Midbrain (tissue), 1 donor: ENCODE measurements around the gene ACCSL.
A peak's percentile ranks its signal among the peaks of the same experiment; 100 is the strongest.

Experiments used
- DNase-seq: peaks from one replicate; lab custom pipeline; 2025; lab: John Stamatoyannopoulos, UW

The ACCSL gene

DNA sequence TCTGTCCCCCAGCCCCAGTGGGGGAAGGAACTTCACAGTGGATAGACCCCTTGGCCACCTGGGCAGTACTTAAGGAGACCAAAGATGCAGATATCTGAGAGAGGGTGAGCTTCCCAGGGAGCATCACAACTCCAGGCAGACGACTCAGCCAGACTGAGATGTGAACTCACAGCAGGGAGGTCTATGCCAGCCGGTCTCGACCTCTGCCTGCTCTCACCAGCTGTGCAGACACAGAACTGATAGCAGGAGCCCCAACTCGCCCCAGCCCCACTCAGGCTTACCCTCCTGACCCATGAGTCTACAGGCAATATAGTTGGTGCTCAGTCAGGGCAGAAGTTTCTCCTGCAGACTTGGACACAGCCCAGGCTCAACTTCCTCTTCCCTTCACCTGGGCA is 29.7 kb upstream of the ACCSL start:
- no peak for DNase-seq

DNA sequence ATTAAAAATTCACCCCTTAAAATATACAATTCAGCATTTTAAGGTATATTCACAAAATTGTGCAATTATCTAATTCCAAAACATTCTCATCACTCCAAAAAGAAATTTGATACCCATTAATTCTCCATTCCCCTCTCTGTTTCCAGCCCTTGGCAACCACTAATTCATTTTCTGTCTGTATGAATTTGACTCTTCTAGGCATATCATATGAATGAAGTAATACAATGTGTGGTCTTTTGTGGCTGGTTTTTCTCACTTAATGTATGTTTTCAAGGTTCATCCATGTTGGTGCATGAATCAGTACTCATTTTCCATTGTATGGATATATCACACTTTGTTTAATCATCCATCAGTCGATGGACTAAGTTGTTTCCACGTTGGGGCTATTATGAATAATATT is 29.0 kb upstream of the ACCSL start:
- no peak for DNase-seq

DNA sequence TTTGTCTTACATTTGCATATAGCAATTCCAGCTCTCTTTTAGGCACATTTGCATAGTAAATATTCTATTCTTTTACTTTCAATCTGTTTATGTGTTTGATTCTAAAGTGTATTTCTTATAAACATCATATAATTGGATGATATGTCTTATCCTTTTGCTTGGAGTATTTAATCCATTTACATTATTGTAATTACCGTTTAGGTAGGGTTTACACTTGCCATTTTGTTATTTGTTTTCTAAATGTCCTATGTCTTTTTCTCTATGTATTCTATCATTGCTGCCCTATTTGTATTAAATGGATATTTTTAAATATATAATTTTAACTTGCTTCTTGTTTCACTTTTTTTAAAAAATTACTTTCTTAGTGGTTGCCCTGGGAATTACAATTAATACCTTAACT is 22.8 kb upstream of the ACCSL start:
- no peak for DNase-seq

DNA sequence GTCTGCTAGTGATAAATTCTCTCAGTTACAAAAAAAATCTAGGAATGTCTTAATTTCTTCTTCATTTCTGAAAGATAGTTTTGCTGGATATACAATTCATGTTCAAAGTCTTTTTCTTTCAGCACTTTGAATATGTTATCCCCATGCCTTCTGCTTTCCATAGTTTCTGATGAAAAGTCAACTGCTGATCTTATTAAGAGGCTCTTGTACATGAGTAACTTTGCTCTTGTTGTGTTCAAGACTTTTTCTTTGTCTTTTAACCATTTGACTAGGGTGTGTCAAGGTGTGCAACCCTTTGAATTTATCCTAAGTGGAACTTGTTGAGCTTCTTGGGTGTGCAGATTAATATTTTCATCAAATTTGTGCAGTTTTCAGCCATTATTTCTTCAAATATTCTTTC is 22.1 kb upstream of the ACCSL start:
- DNase-seq, result no peak

DNA sequence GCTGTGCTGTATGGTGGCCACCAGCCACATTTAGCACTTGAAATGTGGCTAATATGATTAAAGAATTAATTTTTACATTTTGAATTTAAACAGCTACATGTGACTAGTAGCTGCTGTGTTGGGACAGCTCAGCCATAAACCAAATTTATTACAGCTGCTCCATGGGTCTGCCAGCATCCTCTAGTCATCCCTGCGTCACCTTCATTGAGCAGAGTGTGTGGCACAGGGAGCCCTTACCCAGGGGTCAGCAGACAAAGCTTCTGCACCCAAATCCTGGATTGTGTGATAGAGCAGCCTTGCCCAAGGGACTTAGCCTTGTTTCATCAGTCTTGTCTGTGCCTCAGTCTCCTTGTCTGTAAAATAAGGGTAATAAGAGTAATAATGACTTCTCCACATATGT is 19.4 kb upstream of the ACCSL start:
- no peak for DNase-seq

DNA sequence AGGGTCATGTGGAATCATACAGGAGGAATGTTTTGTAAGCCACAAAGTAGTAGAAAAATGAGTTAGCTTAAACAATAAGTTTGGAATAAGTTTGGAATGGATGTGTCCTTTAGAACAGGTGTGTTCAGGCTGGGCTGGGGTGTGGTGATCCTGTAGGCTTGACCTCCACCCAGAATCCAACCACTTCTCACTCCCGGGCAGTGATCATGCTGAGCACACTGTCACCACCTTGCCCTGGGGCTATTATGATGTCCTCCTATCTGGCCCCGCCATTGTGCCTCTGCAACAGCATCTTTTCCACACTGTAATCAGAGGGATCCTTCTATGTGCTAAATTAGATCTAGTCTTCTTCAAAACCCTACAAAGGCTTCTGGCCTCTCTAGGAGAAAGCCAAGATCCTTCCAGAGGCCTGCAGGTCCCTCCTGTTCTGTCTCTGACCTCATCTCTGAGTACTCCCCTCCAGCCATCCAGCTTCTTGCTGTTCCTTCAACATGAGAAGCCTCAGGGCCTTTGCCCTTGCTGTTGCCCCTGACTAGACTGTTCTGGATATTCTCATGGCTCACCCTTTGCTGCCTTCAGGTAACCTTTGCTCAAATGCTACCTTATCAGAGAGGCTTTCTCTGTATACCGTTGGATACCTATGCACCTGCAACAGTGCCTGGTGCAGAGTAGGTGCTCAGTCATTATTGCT is 18.8 kb upstream of the ACCSL start:
- DNase-seq, result no peak

DNA sequence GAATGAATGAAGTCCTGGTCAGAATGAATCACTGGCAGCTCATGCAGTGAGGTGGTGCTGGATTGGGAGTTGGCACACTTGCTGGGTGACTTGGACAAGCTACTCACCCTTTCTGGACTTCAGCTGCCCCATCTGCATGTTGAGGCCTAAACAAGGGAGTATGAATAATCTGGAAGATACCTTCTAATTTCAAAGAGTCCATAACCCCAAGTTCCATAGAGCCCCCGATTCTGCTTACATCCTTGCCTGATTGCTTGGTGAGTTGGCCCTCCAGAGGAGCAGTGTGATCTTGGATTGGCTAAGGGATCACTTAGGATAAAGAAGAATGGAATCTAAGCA is 18.3 kb upstream of the ACCSL start:
- DNase-seq, result no peak

DNA sequence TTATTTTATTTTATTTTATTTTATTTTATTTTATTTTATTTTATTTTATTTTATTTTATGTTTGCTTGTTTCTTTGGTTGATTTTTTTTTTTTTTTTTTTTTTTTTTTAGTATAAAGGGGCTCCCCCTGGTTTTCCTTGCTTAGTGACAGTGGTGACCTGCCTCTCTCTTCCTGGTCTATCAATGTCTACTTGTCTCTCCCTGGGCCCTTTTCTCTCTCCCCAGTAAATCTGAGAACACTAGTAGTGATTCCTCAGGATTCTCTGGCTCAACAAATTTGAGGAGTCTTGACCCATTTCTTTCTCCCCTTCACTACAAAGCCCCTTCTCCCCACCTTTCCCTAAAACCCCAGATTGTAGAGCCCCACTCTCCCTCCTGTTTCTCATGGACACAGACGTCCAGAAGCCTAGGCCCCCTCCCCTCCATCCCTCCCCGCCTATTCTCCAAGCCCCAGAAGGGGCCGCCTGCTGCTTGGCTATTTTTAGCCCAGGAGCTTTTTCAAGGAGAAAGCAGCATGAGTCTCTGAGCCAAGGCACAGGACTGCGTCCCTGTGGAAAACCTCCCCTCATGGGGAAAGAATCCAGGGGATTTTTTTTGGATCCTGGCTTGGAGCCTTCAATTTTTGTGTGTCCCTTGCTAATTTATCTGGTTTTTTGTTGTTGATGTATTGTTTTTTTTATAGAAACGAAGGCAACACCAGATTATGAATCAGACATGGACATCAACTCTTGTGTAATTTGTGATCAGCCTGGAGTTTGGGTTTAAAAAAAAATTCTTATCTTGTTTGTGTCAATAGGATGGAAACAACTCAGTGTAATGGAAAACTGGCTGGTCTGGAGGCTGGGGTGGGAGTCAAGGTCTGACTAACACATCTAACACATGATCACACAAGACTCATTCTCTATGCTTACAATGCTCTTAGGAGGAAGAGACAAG is 17.5 kb upstream of the ACCSL start:
- peak; percentile 26 for DNase-seq

DNA sequence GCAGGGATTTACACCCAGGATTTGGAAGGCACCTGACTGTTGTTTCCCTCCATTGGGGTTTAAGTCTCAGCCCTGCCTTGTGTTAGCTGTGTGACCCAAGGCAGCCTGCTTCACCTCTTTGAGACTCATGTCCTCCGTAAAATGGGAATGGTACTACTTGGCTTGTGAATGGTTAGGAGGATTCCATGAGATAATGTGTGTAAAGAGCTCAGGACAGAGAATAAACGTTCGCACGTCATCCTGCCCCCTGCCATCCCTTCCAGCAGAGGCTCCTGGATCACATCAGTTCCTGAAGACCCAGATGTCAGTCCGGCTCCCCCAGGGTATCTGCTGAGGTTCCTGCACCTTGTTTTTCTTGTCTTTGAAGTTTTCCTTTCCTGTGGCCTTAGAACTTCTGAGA is 16.8 kb upstream of the ACCSL start:
- no peak for DNase-seq

DNA sequence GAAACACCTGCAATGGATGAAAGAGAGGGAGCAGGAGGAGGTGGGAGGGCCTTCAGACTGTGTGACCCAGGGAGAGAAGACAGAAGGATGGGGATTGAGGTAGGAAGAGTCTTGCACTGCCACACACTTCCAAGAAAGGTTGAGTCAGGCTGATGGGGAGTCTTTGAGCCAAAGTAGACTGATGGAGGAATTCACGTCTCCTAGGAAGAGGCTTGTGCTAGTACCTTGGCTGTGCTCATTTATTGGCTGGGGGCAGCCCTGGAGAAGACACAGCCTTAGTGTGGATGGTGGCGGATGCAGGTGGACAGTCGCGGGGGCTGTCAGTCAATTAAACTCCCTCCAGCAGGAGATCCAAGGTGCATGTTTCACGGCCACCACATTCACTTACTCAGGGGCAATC is 16.2 kb upstream of the ACCSL start:
- no peak for DNase-seq

DNA sequence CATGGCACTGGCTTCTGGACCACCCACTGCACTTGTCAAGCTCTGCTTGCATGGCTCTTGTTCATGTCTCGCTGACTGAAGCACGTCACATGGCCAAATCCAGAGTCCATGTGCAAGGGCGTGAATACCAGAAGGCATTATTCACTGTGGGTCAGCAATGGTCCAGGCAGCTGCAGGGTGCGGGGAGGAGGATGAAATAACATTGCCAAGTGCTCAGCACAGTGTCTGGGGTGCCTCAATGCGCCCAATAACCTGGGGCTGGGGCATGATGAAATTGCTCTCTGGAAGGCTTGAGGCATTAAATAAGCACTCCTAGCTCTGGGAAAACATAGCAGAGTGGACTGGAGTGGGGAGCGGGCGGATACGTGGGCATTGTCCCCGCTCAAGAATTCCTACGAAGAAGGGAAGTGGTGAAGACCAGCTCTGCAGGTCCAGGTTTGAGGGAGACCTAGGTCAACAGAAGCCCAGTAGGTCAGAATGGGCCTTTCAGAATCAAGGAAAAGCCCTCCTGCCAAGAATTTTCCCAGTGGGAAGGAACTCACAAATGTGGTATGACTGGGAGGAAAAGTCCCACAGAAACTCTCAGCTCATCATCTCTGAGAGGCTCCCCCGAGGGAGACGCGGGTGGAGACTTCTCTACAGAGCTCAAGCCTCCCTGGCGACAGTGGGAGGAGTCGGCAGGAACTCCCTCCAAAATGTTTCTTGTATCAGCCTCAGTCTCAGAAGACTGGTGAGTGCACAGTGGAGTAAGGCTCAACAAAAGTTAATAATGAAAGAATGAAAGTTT is 15.3 kb upstream of the ACCSL start:
- peak; percentile 26 for DNase-seq

DNA sequence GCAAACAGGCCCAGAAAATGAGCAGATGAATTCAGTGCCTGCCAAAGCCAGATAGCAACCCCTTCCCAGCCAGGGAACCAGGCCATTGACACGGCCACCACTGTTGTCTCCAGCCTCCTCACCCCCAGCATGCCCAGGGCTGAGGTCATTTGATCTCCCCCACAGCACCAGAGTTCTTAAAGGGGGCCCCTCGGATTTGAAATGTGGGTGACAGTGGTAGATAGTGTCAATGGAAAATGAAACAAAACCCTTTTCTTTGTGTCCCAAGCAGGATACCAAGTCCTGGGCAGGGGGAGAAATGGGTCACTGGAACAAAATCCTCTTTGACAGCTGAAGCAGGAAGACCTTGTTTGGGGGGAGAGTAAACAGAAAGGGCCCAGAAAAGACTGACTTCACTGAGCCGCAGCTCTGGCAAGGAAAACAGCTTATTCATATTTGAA is 14.3 kb upstream of the ACCSL start:
- DNase-seq, result peak; percentile 86

DNA sequence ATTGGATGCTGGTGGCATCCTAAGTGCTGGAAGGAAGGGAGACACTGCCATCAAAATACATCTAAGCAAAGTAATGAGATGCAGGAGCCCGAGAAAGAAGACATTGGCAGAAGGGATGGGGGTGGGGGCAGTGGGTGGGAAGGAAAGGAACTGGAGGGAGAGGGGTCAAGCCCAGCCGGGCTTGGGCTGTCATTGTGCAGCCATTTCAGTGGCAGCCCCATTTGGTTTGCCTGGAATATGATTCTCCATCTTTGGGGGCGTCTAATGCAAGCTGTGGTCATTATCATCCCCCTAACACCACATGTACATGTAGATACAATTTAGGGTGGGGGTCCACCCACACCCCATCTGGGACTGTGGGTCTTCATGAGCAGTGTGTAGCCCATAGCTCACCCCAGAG is 13.9 kb upstream of the ACCSL start:
- DNase-seq, result no peak

DNA sequence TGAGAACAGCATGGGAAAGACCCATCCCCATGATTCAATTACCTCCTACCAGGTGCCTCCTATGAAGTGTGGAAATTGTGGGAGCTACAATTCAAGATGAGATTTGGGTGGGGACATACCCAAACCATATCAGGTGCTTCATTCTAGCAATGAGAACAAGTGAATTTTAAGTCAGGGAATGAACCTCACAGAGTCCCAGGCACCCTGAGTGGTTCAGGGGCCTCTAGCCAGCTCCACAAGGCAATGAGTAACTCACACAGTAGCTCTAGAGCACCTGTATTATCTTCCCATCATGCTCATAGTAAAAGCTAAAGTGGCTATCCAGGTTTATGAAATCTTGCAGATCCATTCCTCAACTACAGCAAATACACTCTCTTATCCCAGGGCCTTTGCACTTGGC is 13.1 kb upstream of the ACCSL start:
- no peak for DNase-seq

DNA sequence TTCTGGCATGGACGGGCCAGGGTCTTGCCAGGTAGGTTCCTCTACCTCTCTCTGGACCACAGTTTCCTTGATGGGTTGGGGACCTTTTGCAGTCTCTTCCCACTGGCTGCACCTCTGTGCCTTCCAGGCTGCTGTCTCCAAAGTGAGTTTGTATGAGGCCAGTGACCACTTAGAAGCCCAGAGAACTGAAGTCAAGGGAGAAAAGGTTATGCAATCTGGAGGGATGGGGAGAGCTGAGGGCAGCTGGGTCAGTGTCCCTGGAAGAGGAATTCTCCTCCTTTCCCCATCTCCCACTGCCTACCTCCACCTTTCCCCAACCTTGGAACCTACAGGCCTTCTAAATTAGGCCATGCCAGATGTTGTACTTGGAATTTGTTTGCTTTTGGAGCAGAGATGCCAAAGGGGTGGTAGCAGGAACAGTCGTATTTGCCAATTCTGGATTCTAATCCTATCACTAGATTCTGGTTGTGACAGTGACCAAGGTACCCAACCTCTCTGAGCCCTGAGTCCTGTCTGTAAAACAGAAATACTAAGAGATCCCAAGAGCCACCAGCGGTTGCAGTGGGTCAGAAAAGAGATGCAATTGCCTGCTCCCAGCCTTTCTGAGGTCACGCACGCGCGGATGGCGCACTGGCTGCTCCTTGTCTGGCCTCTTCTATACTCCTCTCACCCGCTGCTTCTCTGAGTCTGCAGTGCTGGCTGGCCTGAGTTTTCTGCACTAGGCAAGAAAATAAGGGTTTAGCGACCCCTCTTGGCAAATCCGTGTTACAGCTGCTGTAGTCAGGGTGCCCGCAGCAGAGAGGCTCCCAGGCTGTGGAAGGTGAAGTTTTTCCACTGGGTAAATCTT is 10.7 kb upstream of the ACCSL start:
- peak; percentile 88 for DNase-seq

DNA sequence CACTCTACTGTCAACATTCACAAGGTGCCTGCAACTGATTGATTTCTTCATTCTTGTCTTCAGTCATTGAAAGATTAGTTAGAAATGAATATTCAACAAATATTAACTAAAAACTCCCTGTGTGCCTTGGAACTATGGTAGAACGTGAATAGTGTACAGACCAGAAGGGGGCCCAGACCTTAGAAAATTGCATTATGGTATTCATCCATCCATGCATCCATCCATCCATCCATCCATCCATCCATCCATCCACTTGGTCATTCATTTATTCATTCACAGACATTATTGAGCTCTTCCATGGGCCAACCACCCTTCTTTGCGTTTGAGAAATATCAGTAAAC is 10.2 kb upstream of the ACCSL start:
- DNase-seq, result no peak

DNA sequence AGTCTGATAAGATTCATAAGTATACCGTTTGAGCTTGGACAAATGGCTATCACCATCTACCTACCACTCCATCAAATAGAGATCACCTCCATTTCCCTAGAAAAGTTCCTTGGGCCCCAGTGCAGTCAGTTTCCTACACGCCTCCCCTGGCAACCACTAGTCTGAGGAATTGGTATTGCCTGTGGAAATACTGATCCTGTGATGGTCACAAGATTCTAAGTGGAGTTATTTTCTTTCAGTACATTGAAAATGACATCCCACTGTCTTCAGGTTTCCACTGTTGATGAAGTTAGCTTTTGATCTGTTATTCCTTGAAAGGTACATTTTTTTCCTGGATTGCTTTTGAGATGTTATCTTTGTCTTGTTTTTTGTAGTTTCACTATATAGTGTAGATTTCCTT is 4.6 kb upstream of the ACCSL start:
- DNase-seq, result no peak

DNA sequence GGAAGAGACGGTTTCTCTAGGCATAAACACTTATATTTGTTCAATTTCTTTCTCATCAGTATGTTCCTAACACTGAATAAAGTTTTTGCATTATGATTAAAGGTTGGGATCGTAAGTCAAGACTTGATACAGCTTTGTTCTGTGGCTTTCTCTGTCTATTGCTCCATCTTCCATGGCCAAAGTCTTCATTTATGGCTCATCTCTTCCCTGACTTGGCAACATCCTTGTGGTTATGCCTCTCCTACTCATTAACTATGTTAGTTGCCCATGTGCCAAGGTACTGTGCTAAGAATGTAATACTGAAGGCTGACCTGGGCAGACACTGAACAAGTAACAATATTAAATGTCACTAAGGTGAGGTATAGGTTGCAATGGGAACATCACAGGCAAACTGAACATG is 1.6 kb upstream of the ACCSL start:
- DNase-seq, result no peak

DNA sequence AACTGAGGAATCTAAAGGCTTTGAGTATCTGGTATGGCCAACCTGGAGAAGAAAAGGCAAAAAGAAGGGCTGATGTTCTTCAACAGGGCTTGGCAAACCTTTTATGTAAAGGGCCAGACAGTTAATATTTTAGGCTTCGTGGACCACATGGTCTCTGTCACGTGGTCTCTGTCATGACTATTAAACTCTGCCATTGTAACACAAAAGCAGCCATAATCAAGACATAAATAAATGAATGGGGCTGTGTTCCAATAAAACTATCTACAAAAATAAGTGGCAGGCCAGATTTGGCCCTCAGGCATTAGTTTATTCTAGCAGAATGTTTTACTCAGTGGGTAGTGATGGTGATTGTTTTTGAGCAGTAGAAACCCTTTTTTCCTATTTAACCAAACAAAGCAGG is 483 bp upstream of the ACCSL start:
- DNase-seq, result no peak

DNA sequence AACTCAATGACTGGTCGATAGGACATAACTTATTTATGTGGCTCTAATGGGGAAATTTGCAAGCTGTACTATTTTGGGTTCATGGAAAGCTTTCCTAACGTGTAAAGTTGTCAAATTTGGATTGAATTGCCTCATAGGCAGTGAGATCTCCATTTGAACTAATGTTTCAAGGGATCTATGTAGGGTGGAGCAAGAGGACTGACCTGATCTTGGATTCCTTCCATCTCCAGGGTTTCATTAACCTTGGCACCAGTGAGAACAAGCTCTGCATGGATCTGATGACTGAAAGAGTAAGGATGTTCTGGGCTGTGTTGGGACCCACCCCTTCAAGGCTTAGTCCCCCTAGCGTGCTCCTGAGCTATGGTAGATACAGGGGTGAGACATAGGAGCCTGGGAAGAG is 2.1 kb downstream of the ACCSL start:
- DNase-seq, result no peak

DNA sequence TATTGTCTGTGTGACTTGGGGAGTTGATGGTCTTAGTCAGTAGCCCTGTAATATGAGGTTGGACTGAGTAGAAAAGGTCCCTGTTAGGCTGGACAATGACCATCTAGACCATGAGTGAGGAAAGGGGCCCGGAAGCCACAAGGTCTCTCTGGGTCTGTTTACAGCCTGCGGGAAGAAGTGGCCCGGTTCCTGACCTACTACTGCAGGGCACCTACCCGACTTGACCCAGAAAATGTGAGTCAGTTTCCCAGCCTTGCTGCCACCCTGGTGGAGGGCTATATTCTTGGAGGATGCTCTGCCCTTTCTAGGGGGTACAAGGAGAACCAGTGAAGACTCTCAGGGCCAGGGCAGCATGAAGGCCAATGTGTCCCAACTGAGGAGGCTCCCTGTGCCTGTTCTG is 3.4 kb downstream of the ACCSL start:
- no peak for DNase-seq

DNA sequence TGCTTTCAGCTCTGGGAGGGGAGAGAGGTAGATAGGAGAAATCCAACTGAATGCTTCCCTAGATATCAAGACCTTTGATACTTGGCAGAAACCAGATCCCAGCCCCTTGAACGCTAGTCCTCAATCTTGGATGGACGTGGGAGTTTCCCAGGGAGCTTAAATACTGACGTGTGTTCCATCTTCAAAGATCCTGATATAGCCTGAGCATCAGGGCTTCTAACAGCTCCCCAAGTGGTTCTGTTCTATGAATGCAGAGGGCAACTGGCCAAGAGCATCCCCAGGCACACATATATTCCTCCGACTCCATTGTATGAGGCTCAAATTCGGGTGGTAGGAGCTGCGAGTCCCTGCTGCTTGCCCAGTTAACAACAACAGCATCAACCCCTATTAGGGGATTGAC is 9.6 kb downstream of the ACCSL start:
- no peak for DNase-seq
